HG03103 (cell line): ENCODE measurements around the gene IDNK.

Experiments
- ATAC-seq: cut with Tn5 transposase; IDR thresholded peaks from one replicate; pipeline ENCODE4 v1.9.1; 2021; ENCODE audit warnings: low read depth; ENCODE audit not compliant: unreplicated experiment

The IDNK gene

DNA sequence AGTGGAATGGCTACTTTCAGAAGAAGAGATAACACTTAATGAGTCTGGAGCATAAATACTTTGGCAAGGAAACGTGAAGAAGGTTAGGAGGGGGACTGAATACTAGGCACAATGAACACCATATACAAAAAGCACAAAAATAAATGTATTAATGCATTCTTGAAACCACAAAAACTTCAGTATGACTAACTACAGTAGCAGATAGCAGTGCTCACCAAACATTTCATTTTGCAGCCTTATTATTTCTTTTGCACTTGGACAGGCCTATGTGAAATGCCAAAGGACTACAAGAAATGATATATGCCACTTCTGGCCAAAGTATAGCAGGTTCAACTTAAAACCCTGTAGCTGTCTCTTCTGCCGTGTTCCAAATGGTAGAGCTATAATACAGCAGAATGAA, 58.5 kb downstream of the IDNK start:
- no peak for ATAC-seq

DNA sequence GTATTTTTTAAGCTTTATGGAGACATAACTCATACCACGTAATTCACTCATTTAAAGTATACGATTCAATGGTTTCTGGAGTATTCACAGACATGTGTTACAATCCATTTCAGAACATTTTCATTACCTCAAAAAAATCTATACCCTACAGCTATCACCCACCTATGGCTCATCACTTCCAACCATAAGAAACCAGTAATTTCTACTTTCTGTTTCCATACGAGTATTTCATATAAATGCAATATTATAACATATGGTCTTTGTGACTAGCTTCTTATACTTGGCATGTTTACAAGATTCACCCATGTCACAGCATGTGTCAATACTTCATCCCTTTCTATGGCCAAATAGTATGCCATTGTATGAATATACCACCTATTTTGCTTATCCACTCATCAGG, 66.0 kb downstream of the IDNK start:
- no peak for ATAC-seq

DNA sequence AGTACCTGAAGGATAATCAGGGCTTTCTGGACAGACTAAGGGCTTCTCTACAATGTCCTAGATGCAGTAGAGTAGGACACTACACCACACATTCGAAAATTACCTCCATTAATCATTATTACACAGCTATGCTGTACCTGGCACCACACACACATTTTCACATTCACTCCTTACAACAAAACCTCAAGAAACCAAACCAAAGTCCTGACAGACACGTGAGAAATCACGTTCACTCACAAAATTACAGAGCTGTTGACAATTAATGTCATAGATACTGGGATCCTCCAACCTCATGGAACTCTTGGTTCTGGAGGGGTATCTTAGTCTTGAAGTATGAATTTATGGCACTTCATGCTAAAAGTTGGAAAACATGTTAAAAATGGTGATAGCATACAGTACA, 68.5 kb downstream of the IDNK start:
- no peak for ATAC-seq
